Endodermal cell (in vitro differentiated cells): Measurements from ENCODE around the gene ACSL3. TPM values are rescaled to one million over a fixed set of nuclear protein-coding genes. Genes with fewer than 3 reads are reported as not detected.

Experiments used
- DNase-seq: peaks from one replicate; pipeline ENCODE4 v3.0.0-alpha.2; 2017
- H3K27ac ChIP-seq: 2 replicates; pipeline ENCODE4 v1.5.1; 2013; ENCODE audit warnings: mild to moderate bottlenecking, low read depth, low read length, moderate library complexity
- H3K27me3 ChIP-seq: 2 replicates; pipeline ENCODE4 v1.6.1; 2013; ENCODE audit warnings: mild to moderate bottlenecking, low read length, moderate library complexity; ENCODE audit not compliant: insufficient read depth, control insufficient read depth, poor library complexity, severe bottlenecking
- H3K36me3 ChIP-seq: 2 replicates; pipeline ENCODE4 v1.7.0; 2013; ENCODE audit warnings: mild to moderate bottlenecking, low read length, moderate library complexity; ENCODE audit not compliant: control insufficient read depth, insufficient read depth
- H3K4me1 ChIP-seq: one replicate; pipeline ENCODE4 v1.7.0; 2013; ENCODE audit warnings: low read length; ENCODE audit not compliant: control insufficient read depth, insufficient read depth
- H3K4me3 ChIP-seq: 2 replicates; pipeline ENCODE4 v1.5.1; 2013; ENCODE audit warnings: mild to moderate bottlenecking, low read length, moderate library complexity
- H3K9ac ChIP-seq: 2 replicates; pipeline ENCODE4 v1.6.1; 2013; ENCODE audit warnings: mild to moderate bottlenecking, low read length, moderate library complexity; ENCODE audit not compliant: poor library complexity, severe bottlenecking; ENCODE audit errors: extremely low read depth
- H3K9me3 ChIP-seq: 2 replicates; pipeline ENCODE4 v1.6.1; 2013; ENCODE audit warnings: mild to moderate bottlenecking, low read length, moderate library complexity; ENCODE audit not compliant: control insufficient read depth
- H3K27ac Mint-ChIP-seq: 2 replicates; pipeline ENCODE4 v1.8.0; 2020; ENCODE audit warnings: mixed read lengths
- H3K27me3 Mint-ChIP-seq: 2 replicates; pipeline ENCODE4 v1.8.0; 2021; ENCODE audit warnings: mild to moderate bottlenecking, mixed read lengths; ENCODE audit not compliant: insufficient read depth
- H3K36me3 Mint-ChIP-seq: 2 replicates; pipeline ENCODE4 v1.8.0; 2020; ENCODE audit warnings: low read depth, mixed read lengths
- H3K4me1 Mint-ChIP-seq: 2 replicates; pipeline ENCODE4 v1.8.0; 2020; ENCODE audit warnings: mixed read lengths
- H3K4me3 Mint-ChIP-seq: 2 replicates; pipeline ENCODE4 v1.8.0; 2020; ENCODE audit warnings: mild to moderate bottlenecking, moderate library complexity, mixed read lengths
- H3K9me3 Mint-ChIP-seq: 2 replicates; pipeline ENCODE4 v1.8.0; 2020; ENCODE audit warnings: mild to moderate bottlenecking, mixed read lengths
- CTCF ChIP-seq: fragments of 200-600 bp; sonication (generic); conservative IDR thresholded peaks from 2 replicates; pipeline ENCODE4 v1.5.0; 2021; ENCODE audit warnings: antibody characterized with exemption, mild to moderate bottlenecking
- WGBS, 2 experiments: methylation state at CpG; one replicate each; pipeline versions ENCODE4 v1.1.5 to v1.1.7; 2013; ENCODE audit warnings: missing lambda C conversion rate in 2 of 2, mixed read lengths in 1 of 2; ENCODE audit not compliant: insufficient coverage in 1 of 2, insufficient read length in 1 of 2; 5-methylcytosine and 5-hydroxymethylcytosine counted together
- total RNA-seq, 2 donors: library from RNA; stranded (reverse); fragmentation: NEBNext Ultra II Directional in 1 of 2; extraction: Animal tissue kit (Norgen Biotek cat#: 25700) in 1 of 2; gene quantifications; 2 replicates in 1 of 2; 3 replicates in 1 of 2; pipeline ENCODE4 v1.2.1, GENCODE V29; 2021

ACSL3 gene
- total RNA-seq, 2 donors from 2014 or later = 65.2 to 65.7 TPM

GRCh38 chr2:222902660-222903059 lies 41.8 kb downstream of the ACSL3 start:
- WGBS, 2 experiments = 92 to 93% methylated on average over 3 to 4 of the region's 4 CpGs
- Mint-ChIP-seq H3K9me3 (no peaks in the 10 kb centered on the region), H3K27me3 (no peaks in the 10 kb centered on the region), H3K27ac (no peak overlapping the region), H3K4me1 (peaks cover 18% of the 10 kb centered on the region), H3K4me3 (no peak overlapping the region), H3K36me3 (peaks cover 13% of the 10 kb centered on the region)
- H3K27ac ChIP-seq = no peak overlapping the region
- no peak for TF ChIP-seq CTCF
- H3K27me3 ChIP-seq = no peaks in the 10 kb centered on the region
- H3K9me3 ChIP-seq = no peaks in the 10 kb centered on the region
- H3K4me3 ChIP-seq = no peak overlapping the region
- DNase-seq = no peak
- no peaks in the 10 kb centered on the region for H3K4me1 ChIP-seq
- no peaks in the 10 kb centered on the region for H3K36me3 ChIP-seq
- H3K9ac ChIP-seq = no peak overlapping the region

- no peak for DNase-seq
- Mint-ChIP-seq H3K4me3 (no peak overlapping the region), H3K27me3 (no peaks in the 10 kb centered on the region), H3K36me3 (peaks cover 13% of the 10 kb centered on the region), H3K27ac (no peak overlapping the region), H3K4me1 (peaks cover 25% of the 10 kb centered on the region), H3K9me3 (no peaks in the 10 kb centered on the region)
- no peak overlapping the region for H3K4me3 ChIP-seq
- H3K4me1 ChIP-seq = no peaks in the 10 kb centered on the region
- WGBS, 2 experiments = 86 to 89% methylated on average over 1 to 15 of the region's 16 CpGs
- TF ChIP-seq CTCF = peak; percentile 87
- H3K36me3 ChIP-seq = no peaks in the 10 kb centered on the region
- no peak overlapping the region for H3K27ac ChIP-seq
- no peaks in the 10 kb centered on the region for H3K9me3 ChIP-seq
- H3K27me3 ChIP-seq = no peaks in the 10 kb centered on the region
- no peak overlapping the region for H3K9ac ChIP-seq
Measured at GRCh38 chr2:222903234-222904220, 42.7 kb downstream of the ACSL3 start.

- H3K4me3 ChIP-seq = no peak overlapping the region
- H3K9ac ChIP-seq = no peak overlapping the region
- peaks cover 25% of the 10 kb centered on the region for H3K4me1 Mint-ChIP-seq
- no peaks in the 10 kb centered on the region for H3K9me3 ChIP-seq
- H3K4me3 Mint-ChIP-seq = no peak overlapping the region
- H3K27ac ChIP-seq = no peak overlapping the region
- H3K36me3 ChIP-seq = peaks cover 9% of the 10 kb centered on the region
- no peaks in the 10 kb centered on the region for H3K27me3 ChIP-seq
- no peak for TF ChIP-seq CTCF
- no peaks in the 10 kb centered on the region for H3K27me3 Mint-ChIP-seq
- DNase-seq = no peak
- 83 to 91% methylated on average over 1 to 2 of the region's 2 CpGs for WGBS, 2 experiments
- H3K9me3 Mint-ChIP-seq = no peaks in the 10 kb centered on the region
- peaks cover 19% of the 10 kb centered on the region for H3K36me3 Mint-ChIP-seq
- H3K27ac Mint-ChIP-seq = peak overlapping the region; percentile 62
- no peaks in the 10 kb centered on the region for H3K4me1 ChIP-seq
Measured at GRCh38 chr2:222904557-222905258, 43.9 kb downstream of the ACSL3 start.
